ENCODE data around the gene CTPS2. TPM values are rescaled to one million over a fixed set of nuclear protein-coding genes. Genes with fewer than 3 reads are reported as not detected.

CTPS2 gene
- total and polyA plus RNA-seq, 10 of the 15 experiments (the other 5 are each of a cell fraction or from before 2014, with no cell fraction given), result 5.9 to 17.8 (median 14.2) TPM

DNA sequence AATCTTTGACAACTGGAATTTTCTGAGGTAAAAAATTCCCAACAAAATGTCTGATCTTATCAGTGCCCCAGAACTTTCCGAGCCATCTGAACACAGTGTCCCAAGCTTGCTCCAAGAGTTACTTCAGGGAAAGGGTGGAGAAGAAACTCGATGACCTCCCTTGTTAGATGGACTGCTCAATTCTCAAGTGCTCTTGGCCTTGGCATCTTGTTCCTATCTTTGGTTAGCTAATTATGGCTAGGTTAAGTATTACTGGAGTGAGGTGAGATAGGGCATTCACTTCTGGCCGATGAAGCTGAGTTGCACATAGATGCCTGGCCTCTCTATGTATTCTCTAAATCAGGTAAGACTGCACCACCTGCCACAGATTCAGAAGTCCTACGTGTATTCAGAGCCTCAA lies 71.6 kb downstream of the CTPS2 start:
- in situ Hi-C loops (cut with MboI), result no loop called here

DNA sequence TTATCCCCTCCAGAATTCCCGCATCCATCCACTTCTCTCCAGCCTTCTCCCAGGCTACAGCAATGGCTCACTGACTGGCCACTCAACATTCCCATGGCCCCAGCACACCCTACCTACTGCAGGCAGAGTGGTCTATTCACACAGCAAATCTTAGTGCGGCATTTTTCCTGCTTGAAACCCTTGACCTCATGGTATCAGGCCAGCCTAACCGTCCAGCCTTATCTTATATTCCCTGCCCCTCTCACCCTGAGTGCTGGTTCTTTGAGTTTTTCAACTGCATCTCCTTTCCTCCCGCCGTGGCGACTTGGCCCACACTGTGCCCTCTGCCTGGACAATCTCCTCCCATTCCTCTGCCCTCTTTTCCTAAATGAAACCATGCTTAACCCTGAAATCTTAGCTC lies 72.5 kb downstream of the CTPS2 start:
- no TSS peak for BruUV-seq (replicated peaks)
- Histone ChIP-seq H3K79me2 (ENCODE audit: control insufficient read depth, insufficient read depth, low read length) (no peaks in the 10 kb centered on the region), H3K9me3 (replicated peaks; ENCODE audit: control insufficient read depth, insufficient read depth, low read length) (no peaks in the 10 kb centered on the region), H2AFZ (ENCODE audit: control insufficient read depth, low read depth, low read length) (no peak overlapping the region), H3K36me3 (ENCODE audit: control insufficient read depth in 2 of 2, insufficient read depth in 2 of 2, low read length in 1 of 2) (no peaks in the 10 kb centered on the region), H3K27me3 (replicated peaks in 1 of 2; ENCODE audit: control insufficient read depth in 2 of 2, insufficient read depth in 2 of 2, low read length in 1 of 2) (no peaks in the 10 kb centered on the region; a peak in 1 of 4 replicates), H3K9ac (ENCODE audit: control insufficient read depth, insufficient read depth, low read length) (no peak overlapping the region), H3K4me3 (no peak overlapping the region), H3K27ac (ENCODE audit: control insufficient read depth, insufficient read depth) (no peak overlapping the region), H3K4me1 (ENCODE audit: control insufficient read depth, insufficient read depth, low read length) (no peaks in the 10 kb centered on the region), H4K20me1 (ENCODE audit: control insufficient read depth, insufficient read depth) (no peaks in the 10 kb centered on the region), H3K4me2 (ENCODE audit: control insufficient read depth, insufficient read depth) (no peak overlapping the region)
- FAIRE-seq, result no peak
- intact Hi-C loops (cut with micrococcal nuclease; ENCODE audit: unreplicated experiment), result no loop called here
- ChIA-PET RAD21 (ENCODE audit: unreplicated experiment) (no interaction called here), CTCF (no interaction called here), POLR2A (no interaction called here), SMC1A (ENCODE audit: uncharacterized antibody, unreplicated experiment) (no interaction called here)
- DNase-seq (ENCODE audit: low read depth, low spot score), result no peak
- TF ChIP-seq, protein P1, sequence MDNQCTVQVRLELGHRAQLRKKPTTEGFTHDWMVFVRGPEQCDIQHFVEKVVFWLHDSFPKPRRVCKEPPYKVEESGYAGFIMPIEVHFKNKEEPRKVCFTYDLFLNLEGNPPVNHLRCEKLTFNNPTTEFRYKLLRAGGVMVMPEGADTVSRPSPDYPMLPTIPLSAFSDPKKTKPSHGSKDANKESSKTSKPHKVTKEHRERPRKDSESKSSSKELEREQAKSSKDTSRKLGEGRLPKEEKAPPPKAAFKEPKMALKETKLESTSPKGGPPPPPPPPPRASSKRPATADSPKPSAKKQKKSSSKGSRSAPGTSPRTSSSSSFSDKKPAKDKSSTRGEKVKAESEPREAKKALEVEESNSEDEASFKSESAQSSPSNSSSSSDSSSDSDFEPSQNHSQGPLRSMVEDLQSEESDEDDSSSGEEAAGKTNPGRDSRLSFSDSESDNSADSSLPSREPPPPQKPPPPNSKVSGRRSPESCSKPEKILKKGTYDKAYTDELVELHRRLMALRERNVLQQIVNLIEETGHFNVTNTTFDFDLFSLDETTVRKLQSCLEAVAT (IDR thresholded peaks at IDR 0.05), result no peak
- TF ChIP-seq ZNF622 (IDR thresholded peaks at IDR 0.05), result no peak
- TF ChIP-seq POU2F2 (IDR thresholded peaks at IDR 0.05; ENCODE audit: borderline replicate concordance, low read depth, low read length), result no peak
- ATAC-seq, result no peak
- WGBS (ENCODE audit: insufficient coverage, insufficient replicate concordance, low lambda C conversion rate, missing lambda C conversion rate), result 80% methylated on average over 6 of the region's 6 CpGs
- in situ Hi-C loops (cut with MboI), result no loop called here

More for the DNA sequence above, 71.6 kb downstream of the CTPS2 start:
- intact Hi-C loops (cut with micrococcal nuclease; ENCODE audit: unreplicated experiment), result no loop called here
- H2AFZ ChIP-seq (ENCODE audit: control insufficient read depth, low read depth, low read length), result no peak overlapping the region
- ChIA-PET CTCF (no interaction called here), RAD21 (ENCODE audit: unreplicated experiment) (no interaction called here), POLR2A (no interaction called here), SMC1A (ENCODE audit: uncharacterized antibody, unreplicated experiment) (no interaction called here)
- H3K9ac ChIP-seq (ENCODE audit: control insufficient read depth, insufficient read depth, low read length), result no peak overlapping the region
- no peaks in the 10 kb centered on the region for H3K79me2 ChIP-seq (ENCODE audit: control insufficient read depth, insufficient read depth, low read length)
- no TSS peak for BruUV-seq (replicated peaks)
- 60% methylated on average over 4 of the region's 4 CpGs for WGBS (ENCODE audit: insufficient coverage, insufficient replicate concordance, low lambda C conversion rate, missing lambda C conversion rate)
- H3K4me1 ChIP-seq (ENCODE audit: control insufficient read depth, insufficient read depth, low read length), result no peaks in the 10 kb centered on the region
- no peaks in the 10 kb centered on the region; a peak in 1 of 4 replicates for H3K27me3 ChIP-seq (replicated peaks in 1 of 2; ENCODE audit: control insufficient read depth in 2 of 2, insufficient read depth in 2 of 2, low read length in 1 of 2)
- no peak overlapping the region for H3K4me3 ChIP-seq
- H3K4me2 ChIP-seq (ENCODE audit: control insufficient read depth, insufficient read depth), result no peak overlapping the region
- TF ChIP-seq, protein P2, sequence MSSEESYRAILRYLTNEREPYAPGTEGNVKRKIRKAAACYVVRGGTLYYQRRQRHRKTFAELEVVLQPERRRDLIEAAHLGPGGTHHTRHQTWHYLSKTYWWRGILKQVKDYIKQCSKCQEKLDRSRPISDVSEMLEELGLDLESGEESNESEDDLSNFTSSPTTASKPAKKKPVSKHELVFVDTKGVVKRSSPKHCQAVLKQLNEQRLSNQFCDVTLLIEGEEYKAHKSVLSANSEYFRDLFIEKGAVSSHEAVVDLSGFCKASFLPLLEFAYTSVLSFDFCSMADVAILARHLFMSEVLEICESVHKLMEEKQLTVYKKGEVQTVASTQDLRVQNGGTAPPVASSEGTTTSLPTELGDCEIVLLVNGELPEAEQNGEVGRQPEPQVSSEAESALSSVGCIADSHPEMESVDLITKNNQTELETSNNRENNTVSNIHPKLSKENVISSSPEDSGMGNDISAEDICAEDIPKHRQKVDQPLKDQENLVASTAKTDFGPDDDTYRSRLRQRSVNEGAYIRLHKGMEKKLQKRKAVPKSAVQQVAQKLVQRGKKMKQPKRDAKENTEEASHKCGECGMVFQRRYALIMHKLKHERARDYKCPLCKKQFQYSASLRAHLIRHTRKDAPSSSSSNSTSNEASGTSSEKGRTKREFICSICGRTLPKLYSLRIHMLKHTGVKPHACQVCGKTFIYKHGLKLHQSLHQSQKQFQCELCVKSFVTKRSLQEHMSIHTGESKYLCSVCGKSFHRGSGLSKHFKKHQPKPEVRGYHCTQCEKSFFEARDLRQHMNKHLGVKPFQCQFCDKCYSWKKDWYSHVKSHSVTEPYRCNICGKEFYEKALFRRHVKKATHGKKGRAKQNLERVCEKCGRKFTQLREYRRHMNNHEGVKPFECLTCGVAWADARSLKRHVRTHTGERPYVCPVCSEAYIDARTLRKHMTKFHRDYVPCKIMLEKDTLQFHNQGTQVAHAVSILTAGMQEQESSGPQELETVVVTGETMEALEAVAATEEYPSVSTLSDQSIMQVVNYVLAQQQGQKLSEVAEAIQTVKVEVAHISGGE (CRISPR knock-in tag; IDR thresholded peaks at IDR 0.05), result no peak
- TF ChIP-seq DPF2 (IDR thresholded peaks at IDR 0.05) (no peak), SMAD5 (IDR thresholded peaks at IDR 0.05; ENCODE audit: low read depth) (no peak)
- no peak for DNase-seq (ENCODE audit: low read depth, low spot score)
- H3K36me3 ChIP-seq (ENCODE audit: control insufficient read depth in 2 of 2, insufficient read depth in 2 of 2, low read length in 1 of 2), result no peaks in the 10 kb centered on the region
- no peak for ATAC-seq
- H3K27ac ChIP-seq (ENCODE audit: control insufficient read depth, insufficient read depth), result no peak overlapping the region
- H4K20me1 ChIP-seq (ENCODE audit: control insufficient read depth, insufficient read depth), result no peaks in the 10 kb centered on the region
- H3K9me3 ChIP-seq (replicated peaks; ENCODE audit: control insufficient read depth, insufficient read depth, low read length), result no peaks in the 10 kb centered on the region
- no peak for FAIRE-seq
